SK-MEL-5 (cell line): Measurements from ENCODE around the gene LCE1F. TPM values are rescaled to one million over a fixed set of nuclear protein-coding genes. Genes with fewer than 3 reads are reported as not detected.
A peak's percentile ranks its signal among the peaks of the same experiment; 100 is the strongest.

Experiments
- DNase-seq: peaks from one replicate; pipeline ENCODE4 v3.0.0-alpha.2; 2016; ENCODE audit warnings: low read depth, low spot score
- in situ Hi-C: cut with HindIII; loops from 2 replicates; pipeline ENCODE4 v1.10.0; 2016; ENCODE audit warnings: low sequenced_read_pairs, high pct_unique_total_duplicates, low pct_unique_long_range_greater_than_20kb
- polyA plus RNA-seq, 2 experiments: library from polyadenylated mRNA; depleted of rRNA; stranded (reverse); fragments of >200 nt; gene quantifications; 2 replicates each; pipeline ENCODE4 v1.2.3, GENCODE V29; 2015
- total RNA-seq: library from RNA; depleted of rRNA; stranded (reverse); fragments of >200 nt; shearing (Covaris generic); gene quantifications from 2 replicates; pipeline ENCODE4 v1.2.3, GENCODE V29; 2014; rRNA removed

LCE1F gene
- not detected in 2 replicates for total RNA-seq
- polyA plus RNA-seq (2015; cell fraction: cytosol; rRNA removed), result not detected in 2 replicates
- not detected in 2 replicates for polyA plus RNA-seq (2015; cell fraction: nucleus; rRNA removed)

- in situ Hi-C loops, result no loop called here
- DNase-seq, result peak; percentile 30
Measured at GRCh38 chr1:152774875-152775274, at the start of gene LCE1F. LCE1F (plus strand) TSS chr1:152775140; CDS start chr1:152776372, 1,232 bp downstream.

GRCh38 chr1:152725261-152725660 is 49.7 kb upstream of the LCE1F start:
- in situ Hi-C loops, result no loop called here
- DNase-seq, result no peak

- no peak for DNase-seq
- in situ Hi-C loops, result no loop called here
Measured at GRCh38 chr1:152728986-152729385, 46.0 kb upstream of the LCE1F start.

GRCh38 chr1:152735648-152736047 is 39.3 kb upstream of the LCE1F start:
- in situ Hi-C loops, result no loop called here
- peak; percentile 70 for DNase-seq

- no peak for DNase-seq
- in situ Hi-C loops, result no loop called here
Measured at GRCh38 chr1:152737997-152738396, 36.9 kb upstream of the LCE1F start.

GRCh38 chr1:152739841-152740240 is 35.1 kb upstream of the LCE1F start:
- in situ Hi-C loops, result no loop called here
- DNase-seq, result no peak

GRCh38 chr1:152741656-152742055 is 33.3 kb upstream of the LCE1F start:
- DNase-seq, result no peak
- in situ Hi-C loops, result no loop called here

GRCh38 chr1:152743371-152744145 is 31.4 kb upstream of the LCE1F start:
- DNase-seq, result no peak
- in situ Hi-C loops, result no loop called here

GRCh38 chr1:152745289-152745704 is 29.6 kb upstream of the LCE1F start:
- DNase-seq, result peak; percentile 62
- in situ Hi-C loops, result no loop called here

- in situ Hi-C loops, result no loop called here
- DNase-seq, result no peak
Measured at GRCh38 chr1:152745765-152746444, 29.0 kb upstream of the LCE1F start.

GRCh38 chr1:152747831-152748230 is 27.1 kb upstream of the LCE1F start:
- in situ Hi-C loops, result no loop called here
- no peak for DNase-seq

- peak; percentile 46 for DNase-seq
- in situ Hi-C loops, result no loop called here
Measured at GRCh38 chr1:152752225-152752624, 22.7 kb upstream of the LCE1F start.

- DNase-seq, result no peak
- in situ Hi-C loops, result no loop called here
Measured at GRCh38 chr1:152753586-152753985, 21.4 kb upstream of the LCE1F start.

- in situ Hi-C loops, result no loop called here
- no peak for DNase-seq
Measured at GRCh38 chr1:152756872-152757271, 18.1 kb upstream of the LCE1F start.

GRCh38 chr1:152757747-152758146 is 17.2 kb upstream of the LCE1F start, which contains the start of gene KPRP:
KPRP (plus strand) TSS chr1:152758025; CDS start chr1:152759589, 1,564 bp downstream.
- DNase-seq, result no peak
- in situ Hi-C loops, result no loop called here

GRCh38 chr1:152758636-152759035 is 16.3 kb upstream of the LCE1F start:
- DNase-seq, result no peak
- in situ Hi-C loops, result no loop called here

- no peak for DNase-seq
- in situ Hi-C loops, result no loop called here
Measured at GRCh38 chr1:152759453-152760173, 15.3 kb upstream of the LCE1F start.

GRCh38 chr1:152760551-152761190 is 14.3 kb upstream of the LCE1F start:
- no peak for DNase-seq
- in situ Hi-C loops, result no loop called here
